GM23248 (cell line): Measurements from ENCODE around the gene SEZ6L.

Source experiments
- EZH2 ChIP-seq: fragments of 200-600 bp; sonication (generic); IDR thresholded peaks from 2 replicates; pipeline ENCODE4 v1.6.1; 2018; ENCODE audit warnings: antibody characterized with exemption, mild to moderate bottlenecking; ENCODE audit not compliant: insufficient read depth, poor library complexity, severe bottlenecking
- EZH2phosphoT487 ChIP-seq: fragments of 200-600 bp; sonication (generic); IDR thresholded peaks from 2 replicates; pipeline ENCODE4 v1.6.1; 2018; ENCODE audit warnings: antibody characterized with exemption, moderate library complexity, mild to moderate bottlenecking, low read depth; ENCODE audit not compliant: insufficient read depth

- TF ChIP-seq EZH2: no peak
- TF ChIP-seq EZH2phosphoT487: no peak
Measured at GRCh38 chr22:26391091-26391490, 221.8 kb downstream of the SEZ6L start.
